ENCODE data around the gene RYR3.

DNA sequence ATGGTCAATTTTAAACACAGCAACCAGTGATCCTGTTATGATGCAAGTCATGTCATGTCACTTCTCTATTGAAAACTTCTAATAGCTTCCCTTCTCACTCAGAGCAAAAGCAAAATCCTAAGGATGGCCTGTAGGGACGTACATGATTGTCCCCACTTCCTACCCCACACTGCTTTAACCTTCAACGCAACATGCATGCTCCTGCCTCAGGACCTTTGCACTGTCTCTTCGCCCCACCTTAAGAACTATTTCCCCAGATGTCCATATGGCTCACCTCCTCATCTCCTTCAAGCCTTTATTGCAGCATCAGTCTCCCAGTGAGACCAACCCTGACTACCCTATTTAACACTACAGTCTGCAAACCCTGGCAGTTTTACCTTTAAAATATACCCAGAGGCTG, 443.5 kb downstream of the RYR3 start:
- TF ChIP-seq, protein P1, sequence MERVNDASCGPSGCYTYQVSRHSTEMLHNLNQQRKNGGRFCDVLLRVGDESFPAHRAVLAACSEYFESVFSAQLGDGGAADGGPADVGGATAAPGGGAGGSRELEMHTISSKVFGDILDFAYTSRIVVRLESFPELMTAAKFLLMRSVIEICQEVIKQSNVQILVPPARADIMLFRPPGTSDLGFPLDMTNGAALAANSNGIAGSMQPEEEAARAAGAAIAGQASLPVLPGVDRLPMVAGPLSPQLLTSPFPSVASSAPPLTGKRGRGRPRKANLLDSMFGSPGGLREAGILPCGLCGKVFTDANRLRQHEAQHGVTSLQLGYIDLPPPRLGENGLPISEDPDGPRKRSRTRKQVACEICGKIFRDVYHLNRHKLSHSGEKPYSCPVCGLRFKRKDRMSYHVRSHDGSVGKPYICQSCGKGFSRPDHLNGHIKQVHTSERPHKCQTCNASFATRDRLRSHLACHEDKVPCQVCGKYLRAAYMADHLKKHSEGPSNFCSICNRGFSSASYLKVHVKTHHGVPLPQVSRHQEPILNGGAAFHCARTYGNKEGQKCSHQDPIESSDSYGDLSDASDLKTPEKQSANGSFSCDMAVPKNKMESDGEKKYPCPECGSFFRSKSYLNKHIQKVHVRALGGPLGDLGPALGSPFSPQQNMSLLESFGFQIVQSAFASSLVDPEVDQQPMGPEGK (CRISPR knock-in tag; IDR thresholded peaks at IDR 0.05; ENCODE audit: borderline replicate concordance): no peak
- TF ChIP-seq CSDC2 (CRISPR knock-in tag; IDR thresholded peaks at IDR 0.05): no peak
- no peak for TF ChIP-seq ARNTL (CRISPR knock-in tag; IDR thresholded peaks at IDR 0.05; ENCODE audit: borderline replicate concordance, low read depth)
- TF ChIP-seq, protein P2, sequence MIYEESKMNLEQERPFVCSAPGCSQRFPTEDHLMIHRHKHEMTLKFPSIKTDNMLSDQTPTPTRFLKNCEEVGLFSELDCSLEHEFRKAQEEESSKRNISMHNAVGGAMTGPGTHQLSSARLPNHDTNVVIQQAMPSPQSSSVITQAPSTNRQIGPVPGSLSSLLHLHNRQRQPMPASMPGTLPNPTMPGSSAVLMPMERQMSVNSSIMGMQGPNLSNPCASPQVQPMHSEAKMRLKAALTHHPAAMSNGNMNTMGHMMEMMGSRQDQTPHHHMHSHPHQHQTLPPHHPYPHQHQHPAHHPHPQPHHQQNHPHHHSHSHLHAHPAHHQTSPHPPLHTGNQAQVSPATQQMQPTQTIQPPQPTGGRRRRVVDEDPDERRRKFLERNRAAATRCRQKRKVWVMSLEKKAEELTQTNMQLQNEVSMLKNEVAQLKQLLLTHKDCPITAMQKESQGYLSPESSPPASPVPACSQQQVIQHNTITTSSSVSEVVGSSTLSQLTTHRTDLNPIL (CRISPR knock-in tag; IDR thresholded peaks at IDR 0.05; ENCODE audit: low read depth): no peak
- no peak for TF ChIP-seq ESRRG (CRISPR knock-in tag; IDR thresholded peaks at IDR 0.05)
- no peak for TF ChIP-seq ISL1 (CRISPR knock-in tag; IDR thresholded peaks at IDR 0.05)
- no peak for TF ChIP-seq ZFP30 (CRISPR knock-in tag; IDR thresholded peaks at IDR 0.05)
- no peak for TF ChIP-seq OSR1 (CRISPR knock-in tag; IDR thresholded peaks at IDR 0.05)
- no peak for TF ChIP-seq ZNF8 (CRISPR knock-in tag; IDR thresholded peaks at IDR 0.05)
- TF ChIP-seq, protein P3, sequence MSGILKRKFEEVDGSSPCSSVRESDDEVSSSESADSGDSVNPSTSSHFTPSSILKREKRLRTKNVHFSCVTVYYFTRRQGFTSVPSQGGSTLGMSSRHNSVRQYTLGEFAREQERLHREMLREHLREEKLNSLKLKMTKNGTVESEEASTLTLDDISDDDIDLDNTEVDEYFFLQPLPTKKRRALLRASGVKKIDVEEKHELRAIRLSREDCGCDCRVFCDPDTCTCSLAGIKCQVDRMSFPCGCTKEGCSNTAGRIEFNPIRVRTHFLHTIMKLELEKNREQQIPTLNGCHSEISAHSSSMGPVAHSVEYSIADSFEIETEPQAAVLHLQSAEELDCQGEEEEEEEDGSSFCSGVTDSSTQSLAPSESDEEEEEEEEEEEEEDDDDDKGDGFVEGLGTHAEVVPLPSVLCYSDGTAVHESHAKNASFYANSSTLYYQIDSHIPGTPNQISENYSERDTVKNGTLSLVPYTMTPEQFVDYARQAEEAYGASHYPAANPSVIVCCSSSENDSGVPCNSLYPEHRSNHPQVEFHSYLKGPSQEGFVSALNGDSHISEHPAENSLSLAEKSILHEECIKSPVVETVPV (CRISPR knock-in tag; IDR thresholded peaks at IDR 0.05): no peak
- no peak for TF ChIP-seq SNAI2 (CRISPR knock-in tag; IDR thresholded peaks at IDR 0.05)
- TF ChIP-seq TOX (CRISPR knock-in tag; IDR thresholded peaks at IDR 0.05; ENCODE audit: borderline replicate concordance): no peak
